ENCODE results near the gene ZFP36. TPM values are rescaled to one million over a fixed set of nuclear protein-coding genes. Genes with fewer than 3 reads are reported as not detected.
A peak's percentile ranks its signal among the peaks of the same experiment; 100 is the strongest.

ZFP36 gene
- polyA plus RNA-seq, 3 donors = 29.0 to 60.1 (median 58.5) TPM

DNA sequence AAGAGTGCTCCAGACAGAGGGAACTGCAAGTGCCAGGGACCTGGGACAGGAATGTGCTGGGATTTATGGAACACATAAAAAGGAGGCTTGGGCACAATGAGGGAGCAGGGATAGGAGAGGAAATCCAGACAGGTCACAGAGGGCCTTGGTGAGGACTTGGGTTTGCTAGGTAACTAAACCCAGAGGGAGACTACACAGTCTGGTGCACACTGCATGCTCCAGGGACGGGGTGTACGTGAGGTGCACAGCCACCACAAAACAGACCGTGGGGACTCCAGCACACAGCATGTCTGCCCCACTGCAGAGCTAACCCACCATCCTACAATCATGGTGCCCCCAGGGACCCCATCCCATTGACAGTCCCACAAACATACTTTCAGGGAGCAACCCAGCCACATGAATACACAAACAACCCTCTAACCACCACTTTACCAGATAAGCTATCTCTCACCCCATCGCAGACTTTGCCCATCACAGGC, 5.5 kb upstream of the ZFP36 start:
- no peak for DNase-seq (ENCODE audit: extremely low read depth in 1 of 11, low read depth in 9 of 11, low spot score in 4 of 11)

DNA sequence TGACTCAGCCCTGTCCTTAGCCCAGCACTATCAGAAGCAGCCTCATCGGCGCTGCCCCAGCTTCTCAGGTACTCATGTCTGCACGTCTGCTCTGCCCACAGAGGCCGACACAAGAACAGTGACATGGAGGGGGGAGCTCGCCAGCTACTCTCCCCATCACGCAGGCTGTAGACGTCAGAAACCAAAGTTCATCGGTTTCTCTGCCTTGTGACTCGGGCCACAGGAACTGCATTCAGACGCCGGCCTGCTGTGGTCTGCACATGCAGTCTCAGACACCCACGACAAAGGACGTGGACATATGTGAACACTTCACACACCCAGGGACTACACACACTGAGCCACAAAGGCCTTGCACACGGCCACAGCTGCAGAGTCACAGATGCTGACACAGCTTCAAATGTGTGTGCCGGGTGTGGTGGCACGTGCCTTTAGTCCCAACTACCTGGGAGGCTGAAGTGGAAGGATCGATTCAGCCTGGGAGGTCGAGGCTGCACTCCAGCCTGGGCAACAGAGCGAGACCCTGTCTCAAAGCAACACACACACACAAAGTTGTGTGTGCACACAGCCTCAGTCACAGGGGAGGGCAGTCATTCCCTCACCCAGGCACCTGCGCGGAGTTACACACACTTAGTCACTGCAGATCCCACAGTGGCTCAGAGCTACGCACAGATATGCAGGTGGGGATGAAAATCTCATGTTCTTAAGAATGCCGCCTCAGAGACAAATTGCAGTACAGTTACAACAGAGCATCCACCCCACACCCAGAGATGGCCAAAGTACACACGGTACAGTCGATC, 4.9 kb upstream of the ZFP36 start:
- no peak for DNase-seq (ENCODE audit: extremely low read depth in 1 of 11, low read depth in 9 of 11, low spot score in 4 of 11)

GRCh38 chr19:39402346-39403300, 4.0 kb upstream of the ZFP36 start:
- DNase-seq (ENCODE audit: extremely low read depth in 1 of 11, low read depth in 9 of 11, low spot score in 4 of 11) = peak in 10 of 11 donors; percentile 78 to 92 (median 88)

DNA sequence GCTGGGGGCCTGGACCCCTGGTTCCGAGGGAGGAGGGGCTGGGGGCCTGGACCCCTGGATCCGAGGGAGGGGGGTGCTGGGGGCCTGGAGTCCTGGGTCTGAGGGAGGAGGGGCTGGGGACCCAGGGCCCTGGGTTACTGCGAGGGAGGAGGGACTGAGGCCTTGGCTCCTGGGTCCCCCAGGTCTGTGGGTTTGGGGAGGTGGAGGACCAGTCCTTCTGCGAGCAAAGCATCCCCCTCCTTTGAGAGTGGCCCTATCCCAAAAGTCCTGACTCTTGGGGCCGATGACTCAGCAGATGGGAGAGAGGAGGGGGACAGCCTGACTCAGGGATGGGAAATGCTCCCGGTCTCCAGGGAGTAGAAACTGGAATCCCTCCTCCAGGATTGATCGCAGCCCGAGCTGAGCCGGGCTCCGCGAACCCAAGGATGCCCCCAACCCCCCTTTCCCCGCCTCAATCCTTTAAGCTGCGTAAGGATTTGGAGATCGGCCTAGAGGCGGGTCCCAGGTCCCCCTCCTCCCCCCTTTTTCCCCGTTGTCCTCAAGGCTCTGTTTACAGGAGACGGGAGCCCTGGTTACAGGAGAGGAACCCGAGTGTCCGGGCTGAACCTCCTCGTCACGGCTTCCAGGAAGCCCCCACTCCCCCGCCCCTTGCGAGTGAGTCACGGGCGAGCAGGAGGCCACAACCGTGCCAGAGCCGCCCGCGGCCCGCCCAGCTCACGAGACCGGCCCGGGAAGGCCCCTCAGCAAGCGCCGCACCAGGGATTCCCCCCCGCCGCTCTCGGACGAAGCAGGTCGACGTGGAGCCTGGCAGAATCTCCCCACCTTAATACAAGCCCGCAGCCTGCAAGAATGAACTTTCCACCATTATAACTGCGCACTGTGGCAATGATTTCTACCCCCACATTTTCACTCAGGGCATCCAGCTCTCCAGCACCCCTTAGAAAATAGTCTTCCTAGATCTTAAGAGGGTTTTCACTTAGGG, 3.0 kb upstream of the ZFP36 start:
- DNase-seq (ENCODE audit: extremely low read depth in 1 of 11, low read depth in 9 of 11, low spot score in 4 of 11) = peak in 10 of 11 donors; percentile 63 to 89 (median 86)

- no peak for DNase-seq (ENCODE audit: extremely low read depth in 1 of 11, low read depth in 9 of 11, low spot score in 4 of 11)
Observed at GRCh38 chr19:39405261-39405957, 1.2 kb upstream of the ZFP36 start.

DNA sequence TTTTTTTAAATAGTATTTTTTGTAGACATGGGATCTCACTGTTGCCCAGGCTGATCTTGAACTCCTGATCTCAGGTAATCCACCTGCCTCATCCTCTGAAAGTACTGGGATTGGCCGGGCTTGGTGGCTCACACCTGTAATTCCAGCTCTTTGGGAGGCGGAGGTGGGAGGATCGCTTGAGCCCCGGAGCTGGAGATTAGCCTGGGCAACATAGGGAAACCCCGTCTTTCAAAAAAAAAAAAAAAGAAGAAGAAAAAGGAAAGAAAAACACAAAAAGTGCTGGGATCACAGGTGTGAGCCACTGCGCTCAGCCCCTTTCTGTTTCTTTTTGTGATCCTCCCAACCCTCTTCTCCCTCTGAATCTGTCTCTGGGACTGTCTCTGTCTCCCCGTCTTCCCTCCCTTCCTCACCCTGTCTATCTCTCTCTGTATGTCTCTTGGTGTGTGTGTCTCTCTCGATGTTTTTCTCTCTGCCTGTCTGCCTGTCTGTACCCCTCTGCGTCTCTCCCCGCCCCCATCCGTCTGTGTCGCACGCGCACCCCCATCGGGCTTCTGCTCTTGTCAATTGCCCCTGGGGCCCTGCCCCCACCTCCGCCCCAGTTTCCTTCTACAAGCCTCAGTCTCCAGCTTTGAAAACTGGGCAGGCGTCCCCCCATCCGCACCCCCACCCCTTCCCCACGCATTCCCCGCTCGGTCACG, 540 bp upstream of the ZFP36 start:
- no peak for DNase-seq (ENCODE audit: extremely low read depth in 1 of 11, low read depth in 9 of 11, low spot score in 4 of 11)

- DNase-seq (ENCODE audit: extremely low read depth in 1 of 11, low read depth in 9 of 11, low spot score in 4 of 11) = no peak
Observed at GRCh38 chr19:39407410-39407659, 688 bp downstream of the ZFP36 start.

- no peak for DNase-seq (ENCODE audit: extremely low read depth in 1 of 11, low read depth in 9 of 11, low spot score in 4 of 11)
Observed at GRCh38 chr19:39407660-39408391, 1.2 kb downstream of the ZFP36 start.

- no peak for DNase-seq (ENCODE audit: extremely low read depth in 1 of 11, low read depth in 9 of 11, low spot score in 4 of 11)
Observed at GRCh38 chr19:39408392-39409207, 2.0 kb downstream of the ZFP36 start.

GRCh38 chr19:39409208-39410016, 2.8 kb downstream of the ZFP36 start:
- peak in 3 of 11 donors; percentile 71 to 73 (median 73) for DNase-seq (ENCODE audit: extremely low read depth in 1 of 11, low read depth in 9 of 11, low spot score in 4 of 11)

DNA sequence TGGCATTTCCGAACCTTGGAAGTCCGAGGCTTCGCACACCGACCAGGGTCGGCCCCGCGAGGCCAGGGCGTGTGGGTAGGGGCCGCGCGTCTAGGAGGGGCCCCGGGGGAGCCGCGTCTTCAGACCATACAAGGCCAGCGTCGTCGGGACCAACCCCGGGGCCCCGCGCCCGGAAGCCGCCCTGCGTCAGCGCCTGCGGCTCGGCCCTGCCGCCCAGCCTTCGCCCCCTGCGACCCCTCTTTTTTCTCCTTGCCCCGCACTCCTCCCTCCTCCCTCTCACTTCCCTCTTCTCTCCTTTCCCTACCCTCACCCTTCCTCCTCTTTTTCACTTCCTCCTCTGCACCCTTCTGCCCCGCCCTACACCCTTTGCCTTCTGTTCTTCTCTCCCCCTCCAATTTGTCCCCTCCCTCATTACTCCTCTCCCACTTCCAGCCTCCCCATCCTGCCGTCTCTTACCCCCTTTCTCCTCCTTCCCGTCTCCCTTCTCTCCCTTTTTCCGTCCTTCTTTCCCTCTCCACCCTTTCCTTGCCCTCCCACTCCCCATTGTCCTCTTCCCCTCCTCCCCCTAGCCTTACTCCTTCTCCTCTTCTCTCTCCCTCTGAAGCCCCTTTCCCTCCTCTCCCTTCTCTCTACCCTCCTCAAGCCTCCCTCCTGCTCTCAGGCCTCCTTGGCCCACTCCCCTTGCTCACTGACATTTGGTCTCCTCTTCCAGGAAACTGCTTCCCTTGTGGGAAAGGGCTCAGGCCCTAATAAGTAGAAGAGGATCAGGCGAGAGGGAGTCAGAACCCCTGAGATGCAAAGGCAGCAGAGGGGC, 3.6 kb downstream of the ZFP36 start:
- no peak for DNase-seq (ENCODE audit: extremely low read depth in 1 of 11, low read depth in 9 of 11, low spot score in 4 of 11)

- DNase-seq (ENCODE audit: extremely low read depth in 1 of 11, low read depth in 9 of 11, low spot score in 4 of 11) = no peak
Observed at GRCh38 chr19:39410831-39411080, 4.1 kb downstream of the ZFP36 start.

DNA sequence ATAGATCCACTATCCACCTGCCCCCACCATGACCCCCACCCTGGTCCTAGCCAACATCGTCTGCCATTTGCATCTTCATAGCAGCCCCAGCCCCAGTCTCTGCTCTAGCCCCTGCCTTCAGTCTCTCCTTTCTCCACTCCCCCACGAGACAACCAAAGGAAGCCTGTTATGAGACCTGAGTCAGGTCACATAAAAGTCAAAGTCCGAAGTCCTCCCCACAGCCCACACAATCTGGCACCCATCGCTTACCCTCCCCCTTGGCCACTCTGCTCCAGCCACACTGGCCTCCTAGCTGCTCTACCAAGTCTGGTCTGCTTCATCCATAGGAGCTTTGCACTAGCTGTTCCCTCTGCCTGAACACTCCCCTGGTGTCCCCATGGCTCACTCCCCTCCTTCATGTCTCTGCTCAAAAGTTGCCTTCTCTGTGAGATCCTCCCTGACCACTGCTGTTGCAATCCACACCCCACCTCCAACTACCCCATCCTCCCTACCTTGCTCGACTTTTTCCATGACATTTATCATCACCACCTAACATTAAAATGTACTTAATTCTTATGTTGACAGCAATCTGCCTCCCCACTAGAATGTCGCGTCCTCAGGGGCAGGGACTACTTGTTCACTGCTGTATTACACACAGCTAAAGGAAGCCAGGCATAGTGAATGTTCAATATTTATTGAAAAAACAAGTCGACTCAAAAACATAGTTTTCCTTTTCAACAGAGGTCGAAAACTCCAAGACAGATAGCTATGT, 4.6 kb downstream of the ZFP36 start:
- DNase-seq (ENCODE audit: extremely low read depth in 1 of 11, low read depth in 9 of 11, low spot score in 4 of 11) = no peak

DNA sequence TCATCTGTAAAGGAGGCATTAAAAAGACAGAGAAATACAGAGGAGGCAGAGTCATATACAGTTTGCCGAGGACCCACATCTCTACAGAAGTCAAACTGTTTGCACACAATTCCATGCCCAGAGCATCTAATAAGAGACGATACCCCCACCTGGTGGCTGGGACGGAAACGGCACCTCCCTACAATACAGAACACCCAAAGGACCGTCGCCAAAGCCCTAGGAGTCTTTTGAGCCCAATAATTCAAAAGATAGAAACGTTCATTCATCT, 5.1 kb downstream of the ZFP36 start:
- peak in 9 of 11 donors; percentile 77 to 89 (median 83) for DNase-seq (ENCODE audit: extremely low read depth in 1 of 11, low read depth in 9 of 11, low spot score in 4 of 11)

Measured in renal cortex interstitium (tissue), 11 donors.